K562 (cell line): ENCODE measurements around the gene MYB. TPM values are rescaled to one million over a fixed set of nuclear protein-coding genes. Genes with fewer than 3 reads are reported as not detected.

Experiments used
- ARNT ChIP-seq, 2 experiments: fragments of 450-650 bp; IDR thresholded peaks; 2 replicates each; pipeline ENCODE4 v1.6.1; 2016; ENCODE audit warnings: mild to moderate bottlenecking in 1 of 2
- BDP1 ChIP-seq: IDR thresholded peaks from 3 replicates; pipeline ENCODE4 v1.6.1; 2011; ENCODE audit not compliant: insufficient read length, insufficient read depth
- DMBX1 ChIP-seq: fragments of 250-450 bp; sonication (Bioruptor Pico); IDR thresholded peaks from 2 replicates; pipeline ENCODE4 v1.8.0; 2022; ENCODE audit warnings: inconsistent platforms, mild to moderate bottlenecking, moderate library complexity, borderline replicate concordance
- ELF4 ChIP-seq: fragments of 450-650 bp; formaldehyde crosslinking; IDR thresholded peaks from 2 replicates; pipeline ENCODE4 v1.4.0; 2022; ENCODE audit warnings: missing genetic modification characterization
- EP400 ChIP-seq: fragments of 450-650 bp; IDR thresholded peaks from 2 replicates; pipeline ENCODE4 v1.6.1; 2017; ENCODE audit warnings: antibody characterized with exemption, mild to moderate bottlenecking, moderate library complexity
- SMAD4 ChIP-seq: fragments of 250-450 bp; sonication (Bioruptor Pico); conservative IDR thresholded peaks from 2 replicates; pipeline ENCODE4 v1.8.0; 2021; ENCODE audit warnings: inconsistent platforms, mild to moderate bottlenecking, moderate library complexity
- USF2 ChIP-seq: sonication (generic); formaldehyde crosslinking; IDR thresholded peaks from 2 replicates; pipeline ENCODE4 v1.5.0; 2020; ENCODE audit warnings: missing genetic modification reagents
- VEZF1 ChIP-seq: fragments of 200-800 bp; sonication (Bioruptor generic); IDR thresholded peaks from 2 replicates; pipeline ENCODE4 v1.6.1; 2017; ENCODE audit warnings: missing genetic modification characterization, missing compliant biosample characterization
- ZBTB43 ChIP-seq: sonication (generic); formaldehyde crosslinking; IDR thresholded peaks from 2 replicates; pipeline ENCODE4 v1.8.0; 2023; ENCODE audit warnings: mild to moderate bottlenecking, missing genetic modification reagents
- ZNF134 ChIP-seq: fragments of 250-450 bp; sonication (Bioruptor Pico); conservative IDR thresholded peaks from 2 replicates; pipeline ENCODE4 v1.4.0; 2020
- ZNF263 ChIP-seq: sonication (generic); formaldehyde crosslinking; IDR thresholded peaks from 2 replicates; pipeline ENCODE4 v1.8.0; 2022; ENCODE audit warnings: mild to moderate bottlenecking, missing genetic modification reagents, borderline replicate concordance
- ZNF398 ChIP-seq: fragments of 250-450 bp; sonication (Bioruptor Pico); IDR thresholded peaks from 2 replicates; pipeline ENCODE4 v1.8.0; 2021; ENCODE audit warnings: moderate library complexity, mild to moderate bottlenecking, inconsistent platforms
- ZNF583 ChIP-seq: fragments of 250-450 bp; sonication (Bioruptor Pico); IDR thresholded peaks from 2 replicates; pipeline ENCODE4 v1.4.0; 2020
- polyA plus RNA-seq, 8 experiments: library from polyadenylated mRNA; depleted of rRNA in 4 of 8; stranded (reverse) in 5 of 8; unstranded in 3 of 8; fragments of >200 nt; fragmentation: Nextera tagmentation in 2 of 8; fragmentation: Illumina TruSeq in 1 of 8; extraction: Ambion mirVana in 2 of 8; extraction: Trizol in 1 of 8; gene quantifications; 2 replicates each; pipeline versions ENCODE4 v1.2.1 to v1.2.3, GENCODE V29; 2011 to 2014; ENCODE audit warnings: inconsistent platforms in 1 of 8, missing spikeins in 1 of 8
- total RNA-seq, 7 experiments: library from RNA; depleted of rRNA in 6 of 7; stranded (reverse); fragments of >200 nt in 6 of 7; fragmentation: Illumina TruSeq in 2 of 7; extraction: Trizol in 2 of 7; gene quantifications; 2 replicates each; pipeline versions ENCODE4 v1.2.1 to v1.2.3, GENCODE V29; 2011 to 2021; ENCODE audit warnings: low replicate concordance in 1 of 7

MYB gene
- total and polyA plus RNA-seq, 9 of the 15 experiments (the other 6 are each of a cell fraction or from before 2014, with no cell fraction given): 35.8 to 218 (median 140) TPM

- TF ChIP-seq ZBTB43 (CRISPR knock-in tag): no peak
- peak; percentile 84 for TF ChIP-seq SMAD4
- no peak for TF ChIP-seq ARNT (IDR thresholded peaks at IDR 0.05)
- no peak for TF ChIP-seq BDP1
- TF ChIP-seq ZNF263 (CRISPR knock-in tag): peak; percentile 31; the same call in 1 of the 2 replicates
- TF ChIP-seq ZNF134: peak; percentile 52; the same call in 1 of the 2 replicates
- TF ChIP-seq DMBX1 (CRISPR knock-in tag): peak; percentile 54
- TF ChIP-seq VEZF1 (CRISPR knock-in tag): no peak; the same call in 1 of the 2 replicates
- no peak for TF ChIP-seq ZNF398
- TF ChIP-seq EP400: peak; percentile 35; the same call in 1 of the 2 replicates
- no peak for TF ChIP-seq ELF4
- peak; percentile 46 for TF ChIP-seq USF2 (CRISPR knock-in tag)
- TF ChIP-seq ZNF583 (CRISPR knock-in tag): peak; percentile 28; the same call in 1 of the 2 replicates
Observed at GRCh38 chr6:135261872-135262725, 81.0 kb downstream of the MYB start (continued).
